ENCODE measurements around the gene RBM8A. TPM values are rescaled to one million over a fixed set of nuclear protein-coding genes. Genes with fewer than 3 reads are reported as not detected.

RBM8A gene
- total and polyA plus RNA-seq, 9 of the 15 experiments (the other 6 are each of a cell fraction or from before 2014, with no cell fraction given) = 215 to 1,035 (median 291) TPM

GRCh38 chr1:145952903-145953302 is 25.6 kb upstream of the RBM8A start:
- POLR2A ChIA-PET = interaction anchor here (0.6 kb wide), 1 partner anchor 60 kb away, joined by 3 read pairs; no protein-coding TSS in a partner anchor
- in situ Hi-C loops (cut with MboI) = no loop called here

GRCh38 chr1:145951526-145951925 is 24.2 kb upstream of the RBM8A start:
- ChIA-PET CTCF (ENCODE audit: low intra/inter-chr PET ratio) (no interaction called here), POLR2A (no interaction called here)
- H3K4me3 ChIP-seq = no peak overlapping the region
- DNase-seq (ENCODE audit: extremely low read depth in 1 of 4, low spot score in 3 of 4) (no peak), ATAC-seq (no peak), FAIRE-seq (no peak)
- H3K4me1 ChIP-seq (replicated peaks in 1 of 2; ENCODE audit: control insufficient read depth in 2 of 2, insufficient read depth in 2 of 2, low read length in 2 of 2) = peaks cover 0 to 9% of the 10 kb centered on the region in 2 experiments; a peak in 3 of 5 replicates
- H2AFZ ChIP-seq (ENCODE audit: low read depth, low read length) = no peak overlapping the region
- in situ Hi-C loops (cut with MboI) = no loop called here
- no peaks in the 10 kb centered on the region for H3K9me1 ChIP-seq (ENCODE audit: control insufficient read depth, insufficient read depth, low read length)
- BruUV-seq (replicated peaks) = no TSS peak
- H3K4me2 ChIP-seq (ENCODE audit: insufficient read depth, low read length) = no peak overlapping the region
- no peaks in the 10 kb centered on the region for H3K9me3 ChIP-seq (replicated peaks; ENCODE audit: control insufficient read depth, insufficient read depth, low read depth, low read length)
- no peak overlapping the region for H3K27ac ChIP-seq (ENCODE audit: extremely low read depth, low read depth, low read length)
- intact Hi-C loops (cut with micrococcal nuclease) = no loop called here
- H3K79me2 ChIP-seq (ENCODE audit: control insufficient read depth, insufficient read depth, low read length) = peaks cover 19% of the 10 kb centered on the region; the same call in 2 of the 3 replicates
- no peak overlapping the region for H3K9ac ChIP-seq (ENCODE audit: insufficient read depth in 1 of 2, low read depth in 2 of 2, low read length in 2 of 2)
- no peaks in the 10 kb centered on the region for H4K20me1 ChIP-seq (replicated peaks; ENCODE audit: control insufficient read depth, insufficient read depth, low read length)
- peaks cover 9% of the 10 kb centered on the region; the same call in 1 of the 3 replicates for H3K36me3 ChIP-seq (ENCODE audit: control insufficient read depth, insufficient read depth, low read length)
- no peaks in the 10 kb centered on the region for H3K27me3 ChIP-seq (ENCODE audit: control insufficient read depth in 2 of 2, insufficient read depth in 2 of 2, low read length in 2 of 2)
- WGBS (ENCODE audit: insufficient coverage, low coverage, missing lambda C conversion rate) = 56% methylated on average over 1 of the region's 1 CpG
- no peak for TF ChIP-seq ADNP (tag; IDR thresholded peaks at IDR 0.05)
- TF ChIP-seq HDAC8 (tag; IDR thresholded peaks at IDR 0.05) = no peak
- no peak for TF ChIP-seq SLC30A9 (CRISPR knock-in tag; IDR thresholded peaks at IDR 0.05)
- TF ChIP-seq NR1H2 (CRISPR knock-in tag; IDR thresholded peaks at IDR 0.05) = no peak
- TF ChIP-seq ZBTB7A (IDR thresholded peaks at IDR 0.05; ENCODE audit: borderline replicate concordance, control insufficient read depth, low read depth, low read length) = no peak
- TF ChIP-seq, protein P1, sequence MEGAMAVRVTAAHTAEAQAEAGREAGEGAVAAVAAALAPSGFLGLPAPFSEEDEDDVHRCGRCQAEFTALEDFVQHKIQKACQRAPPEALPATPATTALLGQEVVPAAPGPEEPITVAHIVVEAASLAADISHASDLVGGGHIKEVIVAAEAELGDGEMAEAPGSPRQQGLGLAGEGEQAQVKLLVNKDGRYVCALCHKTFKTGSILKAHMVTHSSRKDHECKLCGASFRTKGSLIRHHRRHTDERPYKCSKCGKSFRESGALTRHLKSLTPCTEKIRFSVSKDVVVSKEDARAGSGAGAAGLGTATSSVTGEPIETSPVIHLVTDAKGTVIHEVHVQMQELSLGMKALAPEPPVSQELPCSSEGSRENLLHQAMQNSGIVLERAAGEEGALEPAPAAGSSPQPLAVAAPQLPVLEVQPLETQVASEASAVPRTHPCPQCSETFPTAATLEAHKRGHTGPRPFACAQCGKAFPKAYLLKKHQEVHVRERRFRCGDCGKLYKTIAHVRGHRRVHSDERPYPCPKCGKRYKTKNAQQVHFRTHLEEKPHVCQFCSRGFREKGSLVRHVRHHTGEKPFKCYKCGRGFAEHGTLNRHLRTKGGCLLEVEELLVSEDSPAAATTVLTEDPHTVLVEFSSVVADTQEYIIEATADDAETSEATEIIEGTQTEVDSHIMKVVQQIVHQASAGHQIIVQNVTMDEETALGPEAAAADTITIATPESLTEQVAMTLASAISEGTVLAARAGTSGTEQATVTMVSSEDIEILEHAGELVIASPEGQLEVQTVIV (CRISPR knock-in tag; IDR thresholded peaks at IDR 0.05; ENCODE audit: borderline replicate concordance) = no peak
- no peak for TF ChIP-seq GABPB1 (CRISPR knock-in tag; IDR thresholded peaks at IDR 0.05)
- no peak for TF ChIP-seq ZNF668 (CRISPR knock-in tag; IDR thresholded peaks at IDR 0.05)
- TF ChIP-seq, protein P2, sequence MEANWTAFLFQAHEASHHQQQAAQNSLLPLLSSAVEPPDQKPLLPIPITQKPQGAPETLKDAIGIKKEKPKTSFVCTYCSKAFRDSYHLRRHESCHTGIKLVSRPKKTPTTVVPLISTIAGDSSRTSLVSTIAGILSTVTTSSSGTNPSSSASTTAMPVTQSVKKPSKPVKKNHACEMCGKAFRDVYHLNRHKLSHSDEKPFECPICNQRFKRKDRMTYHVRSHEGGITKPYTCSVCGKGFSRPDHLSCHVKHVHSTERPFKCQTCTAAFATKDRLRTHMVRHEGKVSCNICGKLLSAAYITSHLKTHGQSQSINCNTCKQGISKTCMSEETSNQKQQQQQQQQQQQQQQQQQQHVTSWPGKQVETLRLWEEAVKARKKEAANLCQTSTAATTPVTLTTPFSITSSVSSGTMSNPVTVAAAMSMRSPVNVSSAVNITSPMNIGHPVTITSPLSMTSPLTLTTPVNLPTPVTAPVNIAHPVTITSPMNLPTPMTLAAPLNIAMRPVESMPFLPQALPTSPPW (CRISPR knock-in tag; IDR thresholded peaks at IDR 0.05) = no peak
- TF ChIP-seq RFX7 (CRISPR knock-in tag; IDR thresholded peaks at IDR 0.05) = no peak

More at GRCh38 chr1:145952903-145953302, 25.6 kb upstream of the RBM8A start:
- no peak for ATAC-seq
- H3K79me2 ChIP-seq (ENCODE audit: control insufficient read depth, insufficient read depth, low read length) = peaks cover 29% of the 10 kb centered on the region
- WGBS (ENCODE audit: insufficient coverage, low coverage, missing lambda C conversion rate) = 97% methylated on average over 3 of the region's 3 CpGs
- no peaks in the 10 kb centered on the region for H3K27me3 ChIP-seq (ENCODE audit: control insufficient read depth in 2 of 2, insufficient read depth in 2 of 2, low read length in 2 of 2)
- BruUV-seq (replicated peaks) = no TSS peak
- no peak overlapping the region for H3K4me3 ChIP-seq
- H3K4me1 ChIP-seq (replicated peaks in 1 of 2; ENCODE audit: control insufficient read depth in 2 of 2, insufficient read depth in 2 of 2, low read length in 2 of 2) = peaks cover 4 to 13% of the 10 kb centered on the region in 2 experiments; a peak in 4 of 5 replicates
- no peak for DNase-seq (ENCODE audit: extremely low read depth in 1 of 4, low spot score in 3 of 4)
- FAIRE-seq = no peak
- H4K20me1 ChIP-seq (replicated peaks; ENCODE audit: control insufficient read depth, insufficient read depth, low read length) = no peaks in the 10 kb centered on the region
- no peak overlapping the region for H3K27ac ChIP-seq (ENCODE audit: extremely low read depth, low read depth, low read length)
- H3K9me3 ChIP-seq (replicated peaks; ENCODE audit: control insufficient read depth, insufficient read depth, low read depth, low read length) = no peaks in the 10 kb centered on the region
- intact Hi-C loops (cut with micrococcal nuclease) = no loop called here
- CTCF ChIA-PET (ENCODE audit: low intra/inter-chr PET ratio) = no interaction called here
- H3K36me3 ChIP-seq (ENCODE audit: control insufficient read depth, insufficient read depth, low read length) = no peaks in the 10 kb centered on the region
- no peak overlapping the region for H3K4me2 ChIP-seq (ENCODE audit: insufficient read depth, low read length)
- no peak for TF ChIP-seq SRF (CRISPR knock-in tag; IDR thresholded peaks at IDR 0.05)
- peak; percentile 69 for TF ChIP-seq ZNF121 (CRISPR knock-in tag; conservative IDR thresholded peaks at IDR 0.05)
- peak; percentile 3 for TF ChIP-seq RBM25 (IDR thresholded peaks at IDR 0.05; ENCODE audit: low read depth, low read length, severe bottlenecking)
- H3K9ac ChIP-seq (ENCODE audit: insufficient read depth in 1 of 2, low read depth in 2 of 2, low read length in 2 of 2) = no peak overlapping the region
- H2AFZ ChIP-seq (ENCODE audit: low read depth, low read length) = no peak overlapping the region
- H3K9me1 ChIP-seq (ENCODE audit: control insufficient read depth, insufficient read depth, low read length) = no peaks in the 10 kb centered on the region

Data from K562 (cell line).